Neural progenitor cell (in vitro differentiated cells): ENCODE measurements around the gene PARD3B.

ENCODE experiments used
- EZH2 ChIP-seq: fragments of 200-600 bp; sonication (generic); IDR thresholded peaks from 2 replicates; pipeline ENCODE4 v1.6.1; 2017; ENCODE audit warnings: antibody characterized with exemption, mild to moderate bottlenecking, moderate library complexity
- TF ChIP-seq, protein P1 (sequence below): fragments of 200-600 bp; sonication (generic); IDR thresholded peaks from 2 replicates; pipeline ENCODE4 v1.5.1; 2017; ENCODE audit warnings: antibody characterized with exemption, mild to moderate bottlenecking

DNA sequence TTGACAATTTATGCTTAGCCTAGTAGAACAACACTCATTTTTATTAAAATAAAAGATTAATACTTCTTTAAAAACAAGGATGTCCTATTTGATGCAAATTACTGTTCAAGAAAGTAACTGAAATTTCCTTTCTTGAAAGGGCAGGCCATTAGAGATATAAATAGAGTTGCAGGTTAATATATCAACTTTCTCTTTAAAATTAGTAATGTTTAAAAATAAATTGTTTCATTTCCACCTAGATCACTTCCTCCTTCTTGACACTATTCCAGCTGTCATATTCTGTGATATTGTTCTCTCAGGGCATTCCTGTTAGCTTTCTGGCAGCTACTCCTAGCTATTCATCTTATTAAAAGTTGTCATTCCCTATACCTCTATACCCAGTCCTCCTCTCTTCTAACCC, 779.1 kb downstream of the PARD3B start:
- TF ChIP-seq, protein P1, sequence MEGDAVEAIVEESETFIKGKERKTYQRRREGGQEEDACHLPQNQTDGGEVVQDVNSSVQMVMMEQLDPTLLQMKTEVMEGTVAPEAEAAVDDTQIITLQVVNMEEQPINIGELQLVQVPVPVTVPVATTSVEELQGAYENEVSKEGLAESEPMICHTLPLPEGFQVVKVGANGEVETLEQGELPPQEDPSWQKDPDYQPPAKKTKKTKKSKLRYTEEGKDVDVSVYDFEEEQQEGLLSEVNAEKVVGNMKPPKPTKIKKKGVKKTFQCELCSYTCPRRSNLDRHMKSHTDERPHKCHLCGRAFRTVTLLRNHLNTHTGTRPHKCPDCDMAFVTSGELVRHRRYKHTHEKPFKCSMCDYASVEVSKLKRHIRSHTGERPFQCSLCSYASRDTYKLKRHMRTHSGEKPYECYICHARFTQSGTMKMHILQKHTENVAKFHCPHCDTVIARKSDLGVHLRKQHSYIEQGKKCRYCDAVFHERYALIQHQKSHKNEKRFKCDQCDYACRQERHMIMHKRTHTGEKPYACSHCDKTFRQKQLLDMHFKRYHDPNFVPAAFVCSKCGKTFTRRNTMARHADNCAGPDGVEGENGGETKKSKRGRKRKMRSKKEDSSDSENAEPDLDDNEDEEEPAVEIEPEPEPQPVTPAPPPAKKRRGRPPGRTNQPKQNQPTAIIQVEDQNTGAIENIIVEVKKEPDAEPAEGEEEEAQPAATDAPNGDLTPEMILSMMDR = no peak
- no peak for TF ChIP-seq EZH2
